COLO829 (cell line): ENCODE results near the gene LMO4.

Experiments
- DNase-seq: peaks from one replicate; pipeline ENCODE4 v3.0.0; 2012; ENCODE audit warnings: low spot score

LMO4 gene

GRCh38 chr1:87328272-87329050 is at the start of gene LMO4:
LMO4 (plus strand) TSS chr1:87328880; CDS start chr1:87332016, 3,136 bp downstream.
- DNase-seq: peak; percentile 76

GRCh38 chr1:87279536-87279875 is 49.2 kb upstream of the LMO4 start:
- no peak for DNase-seq

- DNase-seq: no peak
These were observed 48.6 kb upstream of the LMO4 start for GRCh38 chr1:87279966-87280535.

- no peak for DNase-seq
These were observed 44.0 kb upstream of the LMO4 start for GRCh38 chr1:87284456-87285240.

GRCh38 chr1:87291107-87291506 is 37.6 kb upstream of the LMO4 start:
- no peak for DNase-seq

- DNase-seq: no peak
These were observed 35.8 kb upstream of the LMO4 start for GRCh38 chr1:87292684-87293493.

- no peak for DNase-seq
These were observed 34.0 kb upstream of the LMO4 start for GRCh38 chr1:87294633-87295032.

GRCh38 chr1:87295445-87296110 is 33.1 kb upstream of the LMO4 start:
- no peak for DNase-seq

GRCh38 chr1:87296206-87296605 is 32.5 kb upstream of the LMO4 start:
- no peak for DNase-seq

- DNase-seq: no peak
These were observed 29.0 kb upstream of the LMO4 start for GRCh38 chr1:87299661-87300060.

- no peak for DNase-seq
These were observed 28.1 kb upstream of the LMO4 start for GRCh38 chr1:87300628-87301027.

GRCh38 chr1:87305151-87305550 is 23.5 kb upstream of the LMO4 start:
- no peak for DNase-seq

GRCh38 chr1:87305762-87306161 is 22.9 kb upstream of the LMO4 start:
- DNase-seq: no peak

GRCh38 chr1:87307306-87307705 is 21.4 kb upstream of the LMO4 start:
- no peak for DNase-seq

GRCh38 chr1:87307931-87308330 is 20.7 kb upstream of the LMO4 start:
- no peak for DNase-seq

GRCh38 chr1:87314091-87314490 is 14.6 kb upstream of the LMO4 start:
- no peak for DNase-seq

- no peak for DNase-seq
These were observed 10.5 kb upstream of the LMO4 start for GRCh38 chr1:87318056-87318650.

GRCh38 chr1:87318806-87319205 is 9.9 kb upstream of the LMO4 start:
- no peak for DNase-seq

GRCh38 chr1:87325982-87326738 is 2.5 kb upstream of the LMO4 start:
- no peak for DNase-seq
